ENCODE measurements around the gene CACFD1. TPM values are rescaled to one million over a fixed set of nuclear protein-coding genes. Genes with fewer than 3 reads are reported as not detected.

The CACFD1 gene
- total RNA-seq, 2 experiments from 2014 or later = 16.7 to 17.2 TPM

DNA sequence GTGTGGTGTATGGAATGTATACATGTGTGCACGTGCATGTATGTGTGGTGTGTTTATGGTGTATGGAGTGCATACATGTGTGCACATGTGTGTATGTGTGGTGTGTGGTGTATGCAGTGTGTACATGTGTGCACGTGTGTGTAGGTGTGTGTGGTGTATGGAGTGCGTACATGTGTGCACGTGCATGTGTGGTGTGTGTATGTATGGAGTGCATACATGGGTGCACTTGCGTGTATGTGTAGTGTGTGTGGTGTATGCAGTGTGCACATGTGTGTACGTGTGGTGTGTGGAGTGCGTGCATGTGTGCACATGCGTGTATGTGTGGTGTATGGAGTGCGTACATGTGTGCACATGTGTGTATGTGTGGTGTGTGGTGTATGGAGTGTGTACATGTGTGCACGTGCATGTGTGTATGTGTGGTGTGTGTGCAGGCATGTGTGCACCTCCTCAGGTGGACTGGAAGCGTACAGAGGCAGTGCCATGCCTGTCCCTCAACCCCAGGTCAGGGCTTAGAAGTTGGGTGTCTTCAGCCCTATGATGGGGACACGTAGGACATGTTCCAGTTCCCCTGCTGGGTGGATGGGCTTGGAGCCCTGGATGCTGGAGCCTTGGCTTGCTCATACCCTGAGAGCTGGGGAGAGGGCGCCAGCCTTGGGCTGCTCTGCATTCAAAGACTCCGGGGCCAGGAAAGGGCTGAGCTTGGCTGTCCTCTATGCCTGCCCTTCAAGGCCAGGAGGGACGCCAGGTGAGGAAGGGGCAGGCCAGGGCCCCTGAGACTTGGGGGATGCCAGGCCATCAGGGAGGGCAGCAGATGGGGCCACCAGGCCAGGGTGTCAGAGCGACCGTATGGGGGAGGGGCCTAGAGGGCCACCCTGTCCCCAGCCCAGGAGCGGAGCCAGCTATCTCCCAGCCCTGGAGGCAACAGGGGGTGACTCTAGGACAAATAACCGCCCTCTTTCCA, 52.8 kb downstream of the CACFD1 start:
- ChIA-PET CTCF (ENCODE audit: unreplicated experiment) (no interaction called here), POLR2A (no interaction called here)

DNA sequence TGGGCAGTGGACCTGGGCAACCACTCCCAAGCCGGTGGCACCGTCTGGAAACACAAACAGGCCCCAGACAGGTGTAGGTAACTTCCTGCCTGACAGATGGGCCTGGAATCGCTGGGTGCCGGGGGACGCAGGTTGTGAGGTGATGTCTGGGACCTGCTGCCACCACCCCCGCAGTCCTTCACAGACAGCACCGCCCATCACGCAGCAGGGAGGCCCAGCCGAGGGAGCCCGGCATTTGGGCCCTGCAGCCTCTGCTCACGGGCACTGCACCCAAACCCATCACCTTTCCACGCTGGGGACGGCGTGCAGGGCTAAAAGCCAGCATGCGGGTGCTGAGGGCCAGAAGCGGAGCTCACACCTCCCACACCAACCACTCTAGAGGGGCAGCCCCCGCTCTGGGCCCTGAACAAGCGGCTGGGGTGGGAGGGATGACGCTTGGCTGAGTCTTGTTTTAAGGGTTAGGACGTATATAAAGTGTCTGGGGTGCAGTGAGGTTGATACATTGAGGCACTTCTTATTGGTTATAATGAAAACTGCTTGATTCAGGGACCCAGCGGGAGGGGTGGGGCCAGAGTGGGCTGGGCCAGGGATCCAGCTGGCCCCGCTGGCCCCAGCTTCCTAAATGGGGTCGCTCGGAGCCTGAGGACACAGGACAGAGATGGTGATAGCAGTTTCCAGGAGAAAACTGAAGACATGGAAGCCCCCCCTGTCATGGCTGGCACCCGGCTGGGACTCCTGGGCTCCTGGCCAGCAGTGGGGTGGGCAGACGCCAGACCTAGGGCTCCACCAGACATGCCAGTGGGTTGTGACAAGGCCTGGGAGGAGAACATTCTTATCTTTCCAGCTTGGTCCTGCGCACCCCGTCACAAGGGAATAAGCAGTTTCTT, 53.7 kb downstream of the CACFD1 start:
- ChIA-PET POLR2A (no interaction called here), CTCF (ENCODE audit: unreplicated experiment) (no interaction called here)
- no TSS peak for BruUV-seq (replicated peaks)
- H3K9me2 ChIP-seq (ENCODE audit: insufficient read depth, low read length) = no peaks in the 10 kb centered on the region
- TF ChIP-seq EZH2phosphoT487 (IDR thresholded peaks at IDR 0.05; ENCODE audit: borderline replicate concordance, low read depth, low read length) (no peak), CTCF (conservative IDR thresholded peaks at IDR 0.05; ENCODE audit: low read length) (no peak)
- H3K79me2 ChIP-seq (ENCODE audit: insufficient read depth, low read depth, low read length) = no peaks in the 10 kb centered on the region
- no peak overlapping the region for H2AFZ ChIP-seq (ENCODE audit: low read length)
- intact Hi-C loops (cut with micrococcal nuclease; ENCODE audit: unreplicated experiment) = no loop called here
- no peak overlapping the region for H3K27ac ChIP-seq (ENCODE audit: low read depth, low read length, poor library complexity, severe bottlenecking)
- H3K4me3 ChIP-seq (ENCODE audit: low read depth, low read length, poor library complexity, severe bottlenecking) = no peak overlapping the region
- no peaks in the 10 kb centered on the region for H3K9me3 ChIP-seq (ENCODE audit: low read length)
- no peaks in the 10 kb centered on the region for H4K20me1 ChIP-seq (ENCODE audit: insufficient read depth, low read length)
- no peaks in the 10 kb centered on the region for H3K36me3 ChIP-seq (ENCODE audit: insufficient read depth, low read length)
- no peak for DNase-seq (ENCODE audit: low spot score)
- H3K4me1 ChIP-seq (ENCODE audit: insufficient read depth, low read length, poor library complexity, severe bottlenecking) = no peaks in the 10 kb centered on the region
- H3K4me2 ChIP-seq (ENCODE audit: low read length) = no peak overlapping the region

More for the DNA sequence above, 52.8 kb downstream of the CACFD1 start:
- TF ChIP-seq CTCF (conservative IDR thresholded peaks at IDR 0.05; ENCODE audit: low read length) (no peak), EZH2phosphoT487 (IDR thresholded peaks at IDR 0.05; ENCODE audit: borderline replicate concordance, low read depth, low read length) (no peak)
- intact Hi-C loops (cut with micrococcal nuclease; ENCODE audit: unreplicated experiment) = no loop called here
- Histone ChIP-seq H3K4me1 (ENCODE audit: insufficient read depth, low read length, poor library complexity, severe bottlenecking) (no peaks in the 10 kb centered on the region), H3K36me3 (ENCODE audit: insufficient read depth, low read length) (no peaks in the 10 kb centered on the region), H3K4me2 (ENCODE audit: low read length) (no peak overlapping the region), H3K9me3 (ENCODE audit: low read length) (no peaks in the 10 kb centered on the region), H3K27ac (ENCODE audit: low read depth, low read length, poor library complexity, severe bottlenecking) (no peak overlapping the region), H4K20me1 (ENCODE audit: insufficient read depth, low read length) (no peaks in the 10 kb centered on the region), H3K79me2 (ENCODE audit: insufficient read depth, low read depth, low read length) (no peaks in the 10 kb centered on the region), H3K9me2 (ENCODE audit: insufficient read depth, low read length) (no peaks in the 10 kb centered on the region), H3K4me3 (ENCODE audit: low read depth, low read length, poor library complexity, severe bottlenecking) (no peak overlapping the region), H2AFZ (ENCODE audit: low read length) (no peak overlapping the region)
- no TSS peak for BruUV-seq (replicated peaks)
- no peak for DNase-seq (ENCODE audit: low spot score)

Data from OCI-LY7 (cell line).